Measurements from ENCODE around the gene CBFA2T3.

CBFA2T3 gene

GRCh38 chr16:88874938-88875599 is 101.9 kb downstream of the CBFA2T3 start:
- no peak overlapping the region for H3K4me3 ChIP-seq (ENCODE audit: low read length in 2 of 2)
- H3K9me3 ChIP-seq (ENCODE audit: control insufficient read depth in 2 of 2, low read length in 2 of 2): no peaks in the 10 kb centered on the region
- H3K9ac ChIP-seq (ENCODE audit: low read depth in 1 of 2, low read length in 2 of 2): no peak overlapping the region
- peaks cover 0 to 2% of the 10 kb centered on the region in 2 donors for H3K4me1 ChIP-seq (ENCODE audit: control insufficient read depth in 2 of 2, insufficient read depth in 2 of 2, low read length in 2 of 2)
- H3K36me3 ChIP-seq (ENCODE audit: control insufficient read depth in 2 of 2, insufficient read depth in 2 of 2, low read length in 2 of 2): peaks cover 3 to 4% of the 10 kb centered on the region in 2 donors
- no peak overlapping the region for H3K27ac ChIP-seq (ENCODE audit: low read depth in 2 of 2, low read length in 2 of 2)
- peaks cover 3 to 11% of the 10 kb centered on the region in 2 donors for H3K27me3 ChIP-seq (ENCODE audit: control insufficient read depth in 2 of 2, insufficient read depth in 2 of 2, low read length in 2 of 2)

GRCh38 chr16:88872650-88873331 is 104.2 kb downstream of the CBFA2T3 start:
- H3K27me3 ChIP-seq (ENCODE audit: control insufficient read depth in 2 of 2, insufficient read depth in 2 of 2, low read length in 2 of 2): peaks cover 3 to 24% of the 10 kb centered on the region in 2 donors
- no peaks in the 10 kb centered on the region for H3K36me3 ChIP-seq (ENCODE audit: control insufficient read depth in 2 of 2, insufficient read depth in 2 of 2, low read length in 2 of 2)
- H3K27ac ChIP-seq (ENCODE audit: low read depth in 2 of 2, low read length in 2 of 2): no peak overlapping the region
- peaks cover 0 to 2% of the 10 kb centered on the region in 2 donors for H3K4me1 ChIP-seq (ENCODE audit: control insufficient read depth in 2 of 2, insufficient read depth in 2 of 2, low read length in 2 of 2)
- no peak overlapping the region for H3K9ac ChIP-seq (ENCODE audit: low read depth in 1 of 2, low read length in 2 of 2)
- H3K9me3 ChIP-seq (ENCODE audit: control insufficient read depth in 2 of 2, low read length in 2 of 2): no peaks in the 10 kb centered on the region
- no peak overlapping the region for H3K4me3 ChIP-seq (ENCODE audit: low read length in 2 of 2)

GRCh38 chr16:88871730-88872416 is 105.1 kb downstream of the CBFA2T3 start:
- Histone ChIP-seq H3K4me1 (ENCODE audit: control insufficient read depth in 2 of 2, insufficient read depth in 2 of 2, low read length in 2 of 2) (peaks cover 0 to 2% of the 10 kb centered on the region in 2 donors), H3K9ac (ENCODE audit: low read depth in 1 of 2, low read length in 2 of 2) (no peak overlapping the region), H3K27ac (ENCODE audit: low read depth in 2 of 2, low read length in 2 of 2) (no peak overlapping the region), H3K9me3 (ENCODE audit: control insufficient read depth in 2 of 2, low read length in 2 of 2) (no peaks in the 10 kb centered on the region), H3K27me3 (ENCODE audit: control insufficient read depth in 2 of 2, insufficient read depth in 2 of 2, low read length in 2 of 2) (peaks cover 3 to 24% of the 10 kb centered on the region in 2 donors), H3K36me3 (ENCODE audit: control insufficient read depth in 2 of 2, insufficient read depth in 2 of 2, low read length in 2 of 2) (no peaks in the 10 kb centered on the region), H3K4me3 (ENCODE audit: low read length in 2 of 2) (no peak overlapping the region)

DNA sequence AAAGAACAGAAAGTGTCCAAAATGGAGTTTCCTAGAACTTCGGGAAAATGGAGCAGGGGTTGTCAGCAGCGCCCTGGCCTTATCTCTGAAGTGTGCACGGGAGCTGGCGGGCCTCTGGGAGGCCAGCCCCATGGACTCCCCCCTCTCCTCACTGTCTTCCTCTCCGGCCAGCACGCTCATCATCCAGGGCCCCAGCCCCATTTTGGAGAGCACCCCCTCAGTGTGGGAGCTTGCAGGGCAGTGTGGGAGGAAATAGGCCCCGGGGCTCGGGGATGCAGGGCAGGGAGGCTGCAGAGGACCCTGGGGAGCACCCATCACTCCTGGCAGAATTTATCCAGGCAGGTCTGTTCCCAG is 105.7 kb downstream of the CBFA2T3 start:
- Histone ChIP-seq H3K4me3 (ENCODE audit: low read length in 2 of 2) (peak overlapping the region in 1 of 2 donors; percentile 13), H3K9me3 (ENCODE audit: control insufficient read depth in 2 of 2, low read length in 2 of 2) (no peaks in the 10 kb centered on the region), H3K36me3 (ENCODE audit: control insufficient read depth in 2 of 2, insufficient read depth in 2 of 2, low read length in 2 of 2) (no peaks in the 10 kb centered on the region), H3K4me1 (ENCODE audit: control insufficient read depth in 2 of 2, insufficient read depth in 2 of 2, low read length in 2 of 2) (peaks cover 0 to 2% of the 10 kb centered on the region in 2 donors), H3K27ac (ENCODE audit: low read depth in 2 of 2, low read length in 2 of 2) (no peak overlapping the region), H3K9ac (ENCODE audit: low read depth in 1 of 2, low read length in 2 of 2) (no peak overlapping the region), H3K27me3 (ENCODE audit: control insufficient read depth in 2 of 2, insufficient read depth in 2 of 2, low read length in 2 of 2) (peaks cover 3 to 24% of the 10 kb centered on the region in 2 donors)

DNA sequence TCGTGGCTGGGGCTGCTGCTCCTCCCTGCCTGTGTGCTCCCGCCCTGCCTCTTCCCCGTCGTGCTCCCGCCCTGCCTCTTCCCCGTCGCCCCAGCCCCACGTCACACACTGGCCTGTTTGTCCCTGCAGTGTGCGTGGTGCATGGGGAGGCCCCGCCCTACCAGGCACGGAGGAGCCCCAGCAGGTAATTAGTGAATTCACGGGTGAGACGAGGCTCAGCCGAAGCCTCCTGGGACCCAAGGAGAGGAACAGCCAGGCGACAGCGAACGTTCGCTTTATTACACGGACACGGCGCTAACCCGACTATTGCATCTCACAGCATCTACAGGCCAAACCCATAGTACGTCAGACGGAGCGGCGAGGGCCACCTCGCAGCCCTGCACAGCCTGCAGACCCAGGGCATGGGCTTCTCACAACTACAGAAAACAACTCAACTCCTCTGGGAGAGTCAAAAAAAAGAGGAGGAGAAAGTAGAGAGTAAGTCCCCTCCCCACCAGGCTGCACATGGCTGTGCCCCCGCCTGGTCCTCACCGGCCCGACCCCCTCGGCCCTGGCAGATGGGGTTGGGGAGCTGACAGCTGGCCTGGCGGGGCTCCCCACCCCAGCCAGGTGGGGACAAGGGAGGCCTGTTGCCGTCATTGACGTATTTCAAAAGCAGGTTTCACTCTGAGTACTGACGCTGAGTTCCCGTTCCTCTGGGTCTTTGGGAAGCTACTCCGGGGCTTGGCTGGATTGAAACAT is 106.2 kb downstream of the CBFA2T3 start:
- H3K36me3 ChIP-seq (ENCODE audit: control insufficient read depth in 2 of 2, insufficient read depth in 2 of 2, low read length in 2 of 2): no peaks in the 10 kb centered on the region
- peaks cover 0 to 2% of the 10 kb centered on the region in 2 donors for H3K4me1 ChIP-seq (ENCODE audit: control insufficient read depth in 2 of 2, insufficient read depth in 2 of 2, low read length in 2 of 2)
- peak overlapping the region in 1 of 2 donors; percentile 26 for H3K4me3 ChIP-seq (ENCODE audit: low read length in 2 of 2)
- no peak overlapping the region for H3K27ac ChIP-seq (ENCODE audit: low read depth in 2 of 2, low read length in 2 of 2)
- H3K27me3 ChIP-seq (ENCODE audit: control insufficient read depth in 2 of 2, insufficient read depth in 2 of 2, low read length in 2 of 2): peaks cover 3 to 24% of the 10 kb centered on the region in 2 donors
- H3K9me3 ChIP-seq (ENCODE audit: control insufficient read depth in 2 of 2, low read length in 2 of 2): no peaks in the 10 kb centered on the region
- no peak overlapping the region for H3K9ac ChIP-seq (ENCODE audit: low read depth in 1 of 2, low read length in 2 of 2)

DNA sequence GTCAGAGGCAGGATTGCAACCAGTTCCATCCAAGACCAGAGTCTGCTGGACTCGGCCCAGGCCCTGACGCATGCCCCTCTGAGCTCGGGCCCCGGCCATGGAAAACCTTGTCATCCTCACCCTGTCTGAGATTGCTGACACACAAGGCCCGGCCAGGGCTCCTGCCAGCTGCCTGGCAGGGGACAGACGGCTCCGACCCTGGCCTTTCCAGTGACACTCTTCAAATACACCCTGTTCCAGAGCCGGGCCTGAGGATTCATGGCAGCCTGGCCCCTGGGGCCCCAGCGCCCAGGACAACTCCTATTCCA is 107.4 kb downstream of the CBFA2T3 start:
- Histone ChIP-seq H3K27me3 (ENCODE audit: control insufficient read depth in 2 of 2, insufficient read depth in 2 of 2, low read length in 2 of 2) (peaks cover 3 to 24% of the 10 kb centered on the region in 2 donors), H3K4me3 (ENCODE audit: low read length in 2 of 2) (no peak overlapping the region), H3K27ac (ENCODE audit: low read depth in 2 of 2, low read length in 2 of 2) (no peak overlapping the region), H3K9me3 (ENCODE audit: control insufficient read depth in 2 of 2, low read length in 2 of 2) (no peaks in the 10 kb centered on the region), H3K36me3 (ENCODE audit: control insufficient read depth in 2 of 2, insufficient read depth in 2 of 2, low read length in 2 of 2) (no peaks in the 10 kb centered on the region), H3K4me1 (ENCODE audit: control insufficient read depth in 2 of 2, insufficient read depth in 2 of 2, low read length in 2 of 2) (peaks cover 0 to 2% of the 10 kb centered on the region in 2 donors), H3K9ac (ENCODE audit: low read depth in 1 of 2, low read length in 2 of 2) (no peak overlapping the region)

GRCh38 chr16:88868974-88869672 is 107.9 kb downstream of the CBFA2T3 start:
- Histone ChIP-seq H3K36me3 (ENCODE audit: control insufficient read depth in 2 of 2, insufficient read depth in 2 of 2, low read length in 2 of 2) (no peaks in the 10 kb centered on the region), H3K27me3 (ENCODE audit: control insufficient read depth in 2 of 2, insufficient read depth in 2 of 2, low read length in 2 of 2) (peaks cover 3 to 24% of the 10 kb centered on the region in 2 donors), H3K9ac (ENCODE audit: low read depth in 1 of 2, low read length in 2 of 2) (no peak overlapping the region), H3K27ac (ENCODE audit: low read depth in 2 of 2, low read length in 2 of 2) (no peak overlapping the region), H3K4me1 (ENCODE audit: control insufficient read depth in 2 of 2, insufficient read depth in 2 of 2, low read length in 2 of 2) (peaks cover 0 to 2% of the 10 kb centered on the region in 2 donors), H3K4me3 (ENCODE audit: low read length in 2 of 2) (no peak overlapping the region), H3K9me3 (ENCODE audit: control insufficient read depth in 2 of 2, low read length in 2 of 2) (no peaks in the 10 kb centered on the region)

- no peaks in the 10 kb centered on the region for H3K9me3 ChIP-seq (ENCODE audit: control insufficient read depth in 2 of 2, low read length in 2 of 2)
- peaks cover 0 to 2% of the 10 kb centered on the region in 2 donors for H3K4me1 ChIP-seq (ENCODE audit: control insufficient read depth in 2 of 2, insufficient read depth in 2 of 2, low read length in 2 of 2)
- H3K36me3 ChIP-seq (ENCODE audit: control insufficient read depth in 2 of 2, insufficient read depth in 2 of 2, low read length in 2 of 2): peaks cover 0 to 1% of the 10 kb centered on the region in 2 donors
- H3K27ac ChIP-seq (ENCODE audit: low read depth in 2 of 2, low read length in 2 of 2): no peak overlapping the region
- H3K27me3 ChIP-seq (ENCODE audit: control insufficient read depth in 2 of 2, insufficient read depth in 2 of 2, low read length in 2 of 2): peaks cover 3 to 24% of the 10 kb centered on the region in 2 donors
- no peak overlapping the region for H3K4me3 ChIP-seq (ENCODE audit: low read length in 2 of 2)
- no peak overlapping the region for H3K9ac ChIP-seq (ENCODE audit: low read depth in 1 of 2, low read length in 2 of 2)
Measured at GRCh38 chr16:88867581-88868246, 109.3 kb downstream of the CBFA2T3 start.

DNA sequence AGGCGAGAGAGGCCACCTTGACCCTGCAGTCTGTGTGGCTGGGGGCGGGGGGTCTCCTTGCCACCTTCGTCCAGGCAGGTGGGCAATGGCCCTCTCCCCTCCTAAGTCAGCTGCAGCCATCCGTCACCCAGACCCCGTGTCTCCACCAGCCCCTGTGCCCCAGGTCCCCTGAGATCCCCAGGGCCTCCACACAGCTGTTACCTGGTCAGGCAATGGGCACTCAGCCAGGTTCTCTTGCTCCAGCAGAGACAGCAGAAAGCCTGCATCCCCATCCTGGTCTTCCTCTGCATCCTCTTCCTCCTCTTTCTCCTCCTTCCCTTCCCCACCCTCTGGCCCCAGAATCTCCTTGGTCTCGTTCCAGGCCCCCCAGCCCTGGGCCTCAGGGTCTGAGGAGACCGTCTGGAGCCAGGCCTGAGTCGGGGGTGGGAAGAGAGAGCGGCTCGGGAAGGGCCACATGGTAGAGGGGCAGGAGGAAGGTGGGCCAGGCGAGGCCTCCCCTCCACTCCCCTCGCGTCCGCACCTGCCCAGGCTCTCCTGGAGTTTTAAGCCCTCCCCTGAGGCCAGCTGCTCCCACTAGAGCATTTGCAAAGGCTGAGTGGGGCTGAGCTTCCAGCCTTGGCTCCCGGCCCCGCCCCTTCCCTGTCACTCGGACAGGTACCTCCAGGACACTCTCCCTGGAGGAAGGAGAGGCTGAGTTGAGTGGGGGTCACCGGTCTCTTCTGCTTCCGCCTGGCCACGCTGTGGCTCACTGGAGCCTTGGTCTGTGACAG is 110.7 kb downstream of the CBFA2T3 start, which contains the start of gene PABPN1L:
Gene PABPN1L (minus strand): TSS at position 510 of the 770 bp plus-strand sequence. CDS start 54 bp downstream, at position 456.
- Histone ChIP-seq H3K27me3 (ENCODE audit: control insufficient read depth in 2 of 2, insufficient read depth in 2 of 2, low read length in 2 of 2) (peaks cover 3 to 18% of the 10 kb centered on the region in 2 donors), H3K9me3 (ENCODE audit: control insufficient read depth in 2 of 2, low read length in 2 of 2) (no peaks in the 10 kb centered on the region), H3K9ac (ENCODE audit: low read depth in 1 of 2, low read length in 2 of 2) (no peak within 1 kb of the TSS), H3K36me3 (ENCODE audit: control insufficient read depth in 2 of 2, insufficient read depth in 2 of 2, low read length in 2 of 2) (peaks cover 4 to 13% of the 10 kb centered on the region in 2 donors), H3K27ac (ENCODE audit: low read depth in 2 of 2, low read length in 2 of 2) (no peak within 1 kb of the TSS), H3K4me1 (ENCODE audit: control insufficient read depth in 2 of 2, insufficient read depth in 2 of 2, low read length in 2 of 2) (peaks cover 0 to 2% of the 10 kb centered on the region in 2 donors), H3K4me3 (ENCODE audit: low read length in 2 of 2) (no peak within 1 kb of the TSS)

Measured in mucosa of rectum (tissue), 2 donors.